ENCODE measurements around the gene PRSS58. TPM values are rescaled to one million over a fixed set of nuclear protein-coding genes. Genes with fewer than 3 reads are reported as not detected.

Gene PRSS58
- total RNA-seq, 4 donors from 2014 or later, result not detected

GRCh38 chr7:142279601-142280000 is 21.7 kb upstream of the PRSS58 start:
- DNase-seq (ENCODE audit: low spot score in 2 of 2), result no peak
- H3K4me1 ChIP-seq, result no peaks in the 10 kb centered on the region
- H3K27ac ChIP-seq, result no peak overlapping the region
- TF ChIP-seq, protein P1, sequence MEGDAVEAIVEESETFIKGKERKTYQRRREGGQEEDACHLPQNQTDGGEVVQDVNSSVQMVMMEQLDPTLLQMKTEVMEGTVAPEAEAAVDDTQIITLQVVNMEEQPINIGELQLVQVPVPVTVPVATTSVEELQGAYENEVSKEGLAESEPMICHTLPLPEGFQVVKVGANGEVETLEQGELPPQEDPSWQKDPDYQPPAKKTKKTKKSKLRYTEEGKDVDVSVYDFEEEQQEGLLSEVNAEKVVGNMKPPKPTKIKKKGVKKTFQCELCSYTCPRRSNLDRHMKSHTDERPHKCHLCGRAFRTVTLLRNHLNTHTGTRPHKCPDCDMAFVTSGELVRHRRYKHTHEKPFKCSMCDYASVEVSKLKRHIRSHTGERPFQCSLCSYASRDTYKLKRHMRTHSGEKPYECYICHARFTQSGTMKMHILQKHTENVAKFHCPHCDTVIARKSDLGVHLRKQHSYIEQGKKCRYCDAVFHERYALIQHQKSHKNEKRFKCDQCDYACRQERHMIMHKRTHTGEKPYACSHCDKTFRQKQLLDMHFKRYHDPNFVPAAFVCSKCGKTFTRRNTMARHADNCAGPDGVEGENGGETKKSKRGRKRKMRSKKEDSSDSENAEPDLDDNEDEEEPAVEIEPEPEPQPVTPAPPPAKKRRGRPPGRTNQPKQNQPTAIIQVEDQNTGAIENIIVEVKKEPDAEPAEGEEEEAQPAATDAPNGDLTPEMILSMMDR (IDR thresholded peaks at IDR 0.05), result no peak
- no peak for TF ChIP-seq EP300 (IDR thresholded peaks at IDR 0.05)
- no peak for TF ChIP-seq POLR2A (IDR thresholded peaks at IDR 0.05)
- no peak overlapping the region for H3K4me3 ChIP-seq
- H3K27me3 ChIP-seq, result no peaks in the 10 kb centered on the region
- H3K9me3 ChIP-seq, result peaks cover 0 to 12% (median 0%) of the 10 kb centered on the region in 4 donors
- no peaks in the 10 kb centered on the region for H3K36me3 ChIP-seq
- WGBS, 2 donors, result 94 to 100% methylated on average over 1 of the region's 1 CpG

DNA sequence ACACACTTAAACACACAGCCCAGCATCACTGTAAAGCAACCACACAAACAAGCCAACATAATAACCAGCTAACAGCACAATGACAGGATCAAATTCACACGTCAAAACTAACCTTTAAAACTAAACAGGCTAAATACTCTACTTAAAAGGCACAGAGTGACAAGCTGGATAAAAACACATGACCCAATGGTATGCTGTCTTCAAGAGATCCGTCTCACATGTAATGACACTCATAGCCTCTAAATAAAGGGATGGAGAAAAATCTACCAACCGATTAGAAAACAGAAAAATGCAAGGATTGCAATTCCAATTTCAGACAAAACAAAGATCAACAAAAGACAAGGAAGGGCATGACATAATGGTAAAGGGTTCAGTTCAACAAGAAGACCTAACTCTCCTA is 17.2 kb upstream of the PRSS58 start:
- DNase-seq (ENCODE audit: low spot score in 2 of 2), result no peak
- no peak overlapping the region for H3K27ac ChIP-seq
- WGBS, 2 donors, result 76 to 81% methylated on average over 3 of the region's 3 CpGs
- no peaks in the 10 kb centered on the region for H3K27me3 ChIP-seq
- H3K9me3 ChIP-seq, result peaks cover 0 to 15% (median 0%) of the 10 kb centered on the region in 4 donors
- TF ChIP-seq POLR2A (IDR thresholded peaks at IDR 0.05), result no peak
- TF ChIP-seq EP300 (IDR thresholded peaks at IDR 0.05), result no peak
- TF ChIP-seq, protein P1 (IDR thresholded peaks at IDR 0.05), result no peak
- H3K36me3 ChIP-seq, result no peaks in the 10 kb centered on the region
- no peak overlapping the region for H3K4me3 ChIP-seq
- H3K4me1 ChIP-seq, result no peaks in the 10 kb centered on the region

DNA sequence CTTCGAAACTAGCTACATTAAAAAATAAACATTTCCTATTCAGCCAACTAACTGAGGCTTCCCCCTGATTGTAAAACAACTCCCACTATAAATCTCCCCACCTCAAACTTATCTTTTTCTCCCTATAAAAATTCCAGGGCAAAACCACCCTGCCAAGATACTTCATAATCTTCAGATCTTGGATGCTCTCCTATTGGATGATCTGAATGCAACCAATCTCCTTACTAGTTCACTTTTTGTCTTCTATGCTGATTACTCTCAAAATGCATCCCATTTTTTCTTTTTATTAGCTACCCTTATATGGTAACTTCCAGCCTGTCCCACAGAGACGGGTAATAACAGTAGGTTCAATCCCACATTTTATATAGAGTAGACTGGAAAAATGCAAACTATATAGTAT is 15.0 kb upstream of the PRSS58 start:
- 58 to 73% methylated on average over 2 of the region's 2 CpGs for WGBS, 2 donors
- H3K4me1 ChIP-seq, result no peaks in the 10 kb centered on the region
- no peaks in the 10 kb centered on the region for H3K36me3 ChIP-seq
- TF ChIP-seq EP300 (IDR thresholded peaks at IDR 0.05) (no peak), POLR2A (IDR thresholded peaks at IDR 0.05) (no peak)
- TF ChIP-seq, protein P1 (IDR thresholded peaks at IDR 0.05), result no peak
- DNase-seq (ENCODE audit: low spot score in 2 of 2), result no peak
- no peak overlapping the region for H3K4me3 ChIP-seq
- H3K9me3 ChIP-seq, result peaks cover 0 to 15% (median 0%) of the 10 kb centered on the region in 4 donors
- no peak overlapping the region for H3K27ac ChIP-seq
- H3K27me3 ChIP-seq, result no peaks in the 10 kb centered on the region

- H3K36me3 ChIP-seq, result no peaks in the 10 kb centered on the region
- WGBS, 2 donors, result 73 to 77% methylated on average over 8 of the region's 8 CpGs
- no peaks in the 10 kb centered on the region for H3K9me3 ChIP-seq
- H3K27me3 ChIP-seq, result no peaks in the 10 kb centered on the region
- TF ChIP-seq POLR2A (IDR thresholded peaks at IDR 0.05), result no peak
- no peak for TF ChIP-seq EP300 (IDR thresholded peaks at IDR 0.05)
- TF ChIP-seq, protein P1 (IDR thresholded peaks at IDR 0.05), result no peak
- H3K27ac ChIP-seq, result no peak overlapping the region
- no peak overlapping the region for H3K4me3 ChIP-seq
- H3K4me1 ChIP-seq, result no peaks in the 10 kb centered on the region
- no peak for DNase-seq (ENCODE audit: low spot score in 2 of 2)
These were observed 5.9 kb upstream of the PRSS58 start for GRCh38 chr7:142263598-142264380.

GRCh38 chr7:142250705-142251104 is 7.2 kb downstream of the PRSS58 start:
- H3K27me3 ChIP-seq, result no peaks in the 10 kb centered on the region
- no peak overlapping the region for H3K27ac ChIP-seq
- no peak for DNase-seq (ENCODE audit: low spot score in 2 of 2)
- no peaks in the 10 kb centered on the region for H3K4me1 ChIP-seq
- TF ChIP-seq EP300 (IDR thresholded peaks at IDR 0.05), result no peak
- no peak for TF ChIP-seq POLR2A (IDR thresholded peaks at IDR 0.05)
- TF ChIP-seq, protein P1 (IDR thresholded peaks at IDR 0.05), result no peak
- H3K9me3 ChIP-seq, result no peaks in the 10 kb centered on the region
- no peaks in the 10 kb centered on the region for H3K36me3 ChIP-seq
- no peak overlapping the region for H3K4me3 ChIP-seq
- 65 to 74% methylated on average over 2 of the region's 2 CpGs for WGBS, 2 donors

Data from tibial nerve (tissue), 4 donors.